HepG2 (cell line): ENCODE measurements around the gene FAM131C. TPM values are rescaled to one million over a fixed set of nuclear protein-coding genes. Genes with fewer than 3 reads are reported as not detected.

ENCODE experiments used
- FOXP1 ChIP-seq, 2 experiments: fragments of 450-650 bp in 1 of 2; IDR thresholded peaks; 2 replicates each; pipeline ENCODE4 v1.6.1; 2017 to 2018; ENCODE audit warnings: antibody characterized with exemption in 1 of 2
- HIVEP1 ChIP-seq: sonication (generic); formaldehyde crosslinking; IDR thresholded peaks from 2 replicates; pipeline ENCODE4 v1.4.0; 2020; ENCODE audit warnings: mild to moderate bottlenecking, missing genetic modification reagents
- KAT8 ChIP-seq: IDR thresholded peaks from 2 replicates; pipeline ENCODE4 v1.6.1; 2016; ENCODE audit warnings: missing genetic modification reagents, missing compliant biosample characterization
- KIAA2018 ChIP-seq: sonication (generic); formaldehyde crosslinking; IDR thresholded peaks from 2 replicates; pipeline ENCODE4 v1.5.0; 2020; ENCODE audit warnings: mild to moderate bottlenecking, missing genetic modification reagents, borderline replicate concordance
- MXD4 ChIP-seq: IDR thresholded peaks from 2 replicates; pipeline ENCODE4 v1.6.1; 2016; ENCODE audit warnings: mild to moderate bottlenecking, missing biosample characterization, missing genetic modification reagents
- NR2C2 ChIP-seq: sonication (generic); formaldehyde crosslinking; IDR thresholded peaks from 2 replicates; pipeline ENCODE4 v1.4.0; 2020; ENCODE audit warnings: missing genetic modification reagents, mild to moderate bottlenecking, moderate library complexity, borderline replicate concordance
- RFX1 ChIP-seq: fragments of 450-650 bp; IDR thresholded peaks from 2 replicates; pipeline ENCODE4 v1.6.1; 2017
- SALL1 ChIP-seq: sonication (generic); formaldehyde crosslinking; IDR thresholded peaks from 2 replicates; pipeline ENCODE4 v1.8.0; 2022; ENCODE audit warnings: mild to moderate bottlenecking, missing genetic modification reagents
- THAP11 ChIP-seq: IDR thresholded peaks from 2 replicates; pipeline ENCODE4 v1.6.1; 2016; ENCODE audit warnings: missing biosample characterization, missing genetic modification reagents
- ZBTB10 ChIP-seq: sonication (generic); formaldehyde crosslinking; IDR thresholded peaks from 2 replicates; pipeline ENCODE4 v1.4.0; 2020; ENCODE audit warnings: missing genetic modification reagents, borderline replicate concordance
- ZFX ChIP-seq: sonication (generic); formaldehyde crosslinking; IDR thresholded peaks from 2 replicates; pipeline ENCODE4 v1.4.0; 2020; ENCODE audit warnings: mild to moderate bottlenecking, low read depth, missing genetic modification reagents, moderate library complexity
- ZNF432 ChIP-seq: sonication (generic); formaldehyde crosslinking; IDR thresholded peaks from 2 replicates; pipeline ENCODE4 v1.5.0; 2020; ENCODE audit warnings: missing genetic modification reagents, mild to moderate bottlenecking, borderline replicate concordance
- ZNF547 ChIP-seq: sonication (generic); formaldehyde crosslinking; IDR thresholded peaks from 2 replicates; pipeline ENCODE4 v1.5.1; 2020; ENCODE audit warnings: mild to moderate bottlenecking, missing genetic modification reagents
- ZNF557 ChIP-seq: sonication (generic); formaldehyde crosslinking; IDR thresholded peaks from 2 replicates; pipeline ENCODE4 v1.4.0; 2020; ENCODE audit warnings: missing genetic modification reagents
- ZNF597 ChIP-seq: sonication (generic); formaldehyde crosslinking; IDR thresholded peaks from 2 replicates; pipeline ENCODE4 v1.5.0; 2020; ENCODE audit warnings: missing genetic modification reagents
- ZNF678 ChIP-seq: sonication (generic); formaldehyde crosslinking; IDR thresholded peaks from 2 replicates; pipeline ENCODE4 v1.4.0; 2020; ENCODE audit warnings: mild to moderate bottlenecking, missing genetic modification reagents
- ZSCAN12 ChIP-seq: sonication (generic); formaldehyde crosslinking; IDR thresholded peaks from 2 replicates; pipeline ENCODE4 v1.9.0; 2021; ENCODE audit warnings: mild to moderate bottlenecking, missing genetic modification reagents
- ZSCAN29 ChIP-seq: sonication (generic); formaldehyde crosslinking; conservative IDR thresholded peaks from 2 replicates; pipeline ENCODE4 v1.4.0; 2020; ENCODE audit warnings: mild to moderate bottlenecking, missing genetic modification reagents
- polyA plus RNA-seq, 8 experiments: library from polyadenylated mRNA; depleted of rRNA in 3 of 8; stranded (reverse) in 7 of 8; unstranded in 1 of 8; fragments of >200 nt; fragmentation: Illumina TruSeq in 4 of 8; extraction: Trizol in 4 of 8; gene quantifications; 2 replicates each; pipeline versions ENCODE4 v1.2.1 to v1.2.3, GENCODE V29; 2011 to 2016; ENCODE audit warnings: low read depth in 4 of 8, missing spikeins in 1 of 8, mixed read lengths in 1 of 8; ENCODE audit not compliant: insufficient read depth in 1 of 8
- total RNA-seq, 5 experiments: library from RNA; depleted of rRNA; stranded (reverse); fragments of >200 nt; fragmentation: Illumina TruSeq; extraction: Trizol; gene quantifications; 2 replicates each; pipeline ENCODE4 v1.2.3, GENCODE V29; 2016; ENCODE audit warnings: low read depth in 1 of 5

The FAM131C gene
- total and polyA plus RNA-seq, 2 of the 13 experiments (the other 11 are each of a cell fraction or from before 2014, with no cell fraction given), result 0.07 TPM; not detected in 1

GRCh38 chr1:16092923-16093511 is 19.6 kb upstream of the FAM131C start (continued):
- TF ChIP-seq ZBTB10, result no peak
- TF ChIP-seq SALL1 (CRISPR knock-in tag), result peak; percentile 19; the same call in 1 of the 2 replicates
- TF ChIP-seq ZNF547 (CRISPR knock-in tag), result no peak
- TF ChIP-seq KAT8 (CRISPR knock-in tag), result no peak
- TF ChIP-seq HIVEP1 (CRISPR knock-in tag), result no peak
- no peak for TF ChIP-seq RFX1
- TF ChIP-seq ZFX (CRISPR knock-in tag), result no peak; the same call in 1 of the 2 replicates
- TF ChIP-seq THAP11 (CRISPR knock-in tag), result no peak
- TF ChIP-seq ZNF432 (CRISPR knock-in tag), result no peak
- no peak for TF ChIP-seq ZNF557
- TF ChIP-seq MXD4 (CRISPR knock-in tag), result no peak
- TF ChIP-seq NR2C2 (CRISPR knock-in tag), result peak; percentile 42; the same call in 1 of the 2 replicates
- TF ChIP-seq ZNF678, result no peak
- 0 out of 2 replicates have a peak, but pooled peaks have one; percentile 59 for TF ChIP-seq ZSCAN29 (CRISPR knock-in tag)
- TF ChIP-seq ZSCAN12 (CRISPR knock-in tag), result no peak
- TF ChIP-seq KIAA2018, result no peak
- no peak for TF ChIP-seq FOXP1 (IDR thresholded peaks at IDR 0.05)
- TF ChIP-seq FOXP1 (CRISPR knock-in tag; IDR thresholded peaks at IDR 0.05), result 0 out of 2 replicates have a peak, but pooled peaks have one; percentile 4
- no peak for TF ChIP-seq ZNF597 (CRISPR knock-in tag)
